Spleen (tissue), 11 donors: ENCODE measurements around the gene NEK1. TPM values are rescaled to one million over a fixed set of nuclear protein-coding genes. Genes with fewer than 3 reads are reported as not detected.

Source experiments
- DNase-seq: peaks from one replicate; pipeline ENCODE4 v3.0.0-alpha.2; 2020
- H3K27ac ChIP-seq, 8 donors: fragments of 200-600 bp; sonication (generic) in 7 of 8; 1 replicate in 4 of 8; 2 replicates in 4 of 8; pipeline versions ENCODE4 v1.5.0 to v1.8.0; 2016 to 2021; ENCODE audit warnings: inconsistent platforms in 4 of 8, mild to moderate bottlenecking in 4 of 8, moderate library complexity in 1 of 8
- H3K27me3 ChIP-seq, 7 donors: fragments of 200-600 bp; sonication (generic) in 6 of 7; replicated peaks in 1 of 7; 1 replicate in 4 of 7; 2 replicates in 3 of 7; pipeline versions ENCODE4 v1.5.0 to v1.8.0; 2016 to 2021; ENCODE audit warnings: inconsistent platforms in 3 of 7, mild to moderate bottlenecking in 1 of 7
- H3K36me3 ChIP-seq, 6 donors: fragments of 200-600 bp; sonication (generic) in 5 of 6; 1 replicate in 4 of 6; 2 replicates in 2 of 6; pipeline versions ENCODE4 v1.5.0 to v1.8.0; 2016 to 2021; ENCODE audit warnings: inconsistent platforms in 2 of 6
- H3K4me1 ChIP-seq, 6 donors: fragments of 200-600 bp; sonication (generic) in 5 of 6; 1 replicate in 3 of 6; 2 replicates in 3 of 6; pipeline versions ENCODE4 v1.5.0 to v1.8.0; 2016 to 2021; ENCODE audit warnings: inconsistent platforms in 3 of 6
- H3K4me3 ChIP-seq, 8 donors: fragments of 200-600 bp; sonication (generic) in 7 of 8; 1 replicate in 4 of 8; 2 replicates in 4 of 8; pipeline versions ENCODE4 v1.5.0 to v1.8.0; 2016 to 2021; ENCODE audit warnings: inconsistent platforms in 4 of 8, mild to moderate bottlenecking in 4 of 8, moderate library complexity in 2 of 8
- H3K9me3 ChIP-seq, 8 donors: fragments of 200-600 bp; sonication (generic) in 7 of 8; 1 replicate in 4 of 8; 2 replicates in 4 of 8; pipeline versions ENCODE4 v1.5.0 to v1.8.0; 2016 to 2021; ENCODE audit warnings: inconsistent platforms in 4 of 8
- POLR2A ChIP-seq, 3 donors: fragments of 450-650 bp; IDR thresholded peaks; one replicate each; pipeline ENCODE4 v1.5.1; 2017; ENCODE audit warnings: antibody characterized with exemption in 3 of 3, mild to moderate bottlenecking in 1 of 3
- POLR2AphosphoS5 ChIP-seq, 3 donors: sonication (generic); formaldehyde crosslinking; IDR thresholded peaks; one replicate each; pipeline ENCODE4 v1.5.1; 2017; ENCODE audit warnings: antibody characterized with exemption in 3 of 3
- WGBS, 5 donors: extraction: QIAGEN DNeasy Blood & Tissue Kit in 3 of 5; methylation state at CpG; one replicate each; pipeline versions ENCODE4 v1.1.5 to v1.1.7; 2013 to 2018; 5-methylcytosine and 5-hydroxymethylcytosine counted together
- intact Hi-C: fragments of 100-400 bp; cut with DNase I; formaldehyde crosslinking; loops from one replicate; pipeline ENCODE4 v1.15.0; 2023; ENCODE audit warnings: low total_unique reads
- polyA plus RNA-seq, 3 donors: library from polyadenylated mRNA; stranded (reverse); fragments of 200-250 nt; gene quantifications; one replicate each; pipeline ENCODE4 v1.2.1, GENCODE V29; 2013
- total RNA-seq, 7 donors: library from RNA; depleted of rRNA in 3 of 7; stranded (reverse); fragments of >200 nt in 3 of 7; fragmentation: NEBNext Ultra II Directional in 4 of 7; extraction: Animal tissue kit (Norgen Biotek cat#: 25700) in 4 of 7; gene quantifications; one replicate each; pipeline versions ENCODE4 v1.1.0 to v1.2.1, GENCODE V29; 2016 to 2021
- TF ChIP-seq, protein P1 (sequence below), 11 experiments: fragments of 200-600 bp in 7 of 11; fragments of 450-650 bp in 4 of 11; sonication (generic) in 4 of 11; IDR thresholded peaks in 8 of 11; conservative IDR thresholded peaks in 3 of 11; 1 replicate in 7 of 11; 2 replicates in 4 of 11; pipeline versions ENCODE4 v1.4.0 to v1.8.0; 2016 to 2021; ENCODE audit warnings: antibody characterized with exemption in 11 of 11, inconsistent platforms in 4 of 11, mild to moderate bottlenecking in 1 of 11
- donor health status: healthy with polysubstance abuse.
- donor health status: DM: no; HTN: no; CAD: no; lungs with moderate emphysema.
- donor health status: DM: no; HTN: no; CAD: no.
- donor health status: Bipolar disorder and iron deficiency.
- donor health status: healthy.
- donor health status: DM: no; HTN: no; CAD: no.
- donor health status: DM: yes; HTN: yes; CAD: no.

NEK1 gene
- total and polyA plus RNA-seq, 10 donors: 3.0 to 20.0 (median 11.1) TPM

- no peaks in the 10 kb centered on the region for H3K27me3 ChIP-seq
- peaks cover 19 to 69% (median 41%) of the 10 kb centered on the region in 6 donors for H3K4me1 ChIP-seq
- no peak for DNase-seq
- H3K36me3 ChIP-seq: peaks cover 0 to 5% (median 0%) of the 10 kb centered on the region in 6 donors
- H3K4me3 ChIP-seq: peak overlapping the region in 7 of 8 donors; percentile 58 to 74 (median 61)
- TF ChIP-seq POLR2AphosphoS5 (IDR thresholded peaks at IDR 0.05) (peak in 1 of 3 donors; percentile 15), POLR2A (IDR thresholded peaks at IDR 0.05) (no peak)
- TF ChIP-seq, protein P1, sequence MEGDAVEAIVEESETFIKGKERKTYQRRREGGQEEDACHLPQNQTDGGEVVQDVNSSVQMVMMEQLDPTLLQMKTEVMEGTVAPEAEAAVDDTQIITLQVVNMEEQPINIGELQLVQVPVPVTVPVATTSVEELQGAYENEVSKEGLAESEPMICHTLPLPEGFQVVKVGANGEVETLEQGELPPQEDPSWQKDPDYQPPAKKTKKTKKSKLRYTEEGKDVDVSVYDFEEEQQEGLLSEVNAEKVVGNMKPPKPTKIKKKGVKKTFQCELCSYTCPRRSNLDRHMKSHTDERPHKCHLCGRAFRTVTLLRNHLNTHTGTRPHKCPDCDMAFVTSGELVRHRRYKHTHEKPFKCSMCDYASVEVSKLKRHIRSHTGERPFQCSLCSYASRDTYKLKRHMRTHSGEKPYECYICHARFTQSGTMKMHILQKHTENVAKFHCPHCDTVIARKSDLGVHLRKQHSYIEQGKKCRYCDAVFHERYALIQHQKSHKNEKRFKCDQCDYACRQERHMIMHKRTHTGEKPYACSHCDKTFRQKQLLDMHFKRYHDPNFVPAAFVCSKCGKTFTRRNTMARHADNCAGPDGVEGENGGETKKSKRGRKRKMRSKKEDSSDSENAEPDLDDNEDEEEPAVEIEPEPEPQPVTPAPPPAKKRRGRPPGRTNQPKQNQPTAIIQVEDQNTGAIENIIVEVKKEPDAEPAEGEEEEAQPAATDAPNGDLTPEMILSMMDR (IDR thresholded peaks at IDR 0.05 in 8 of 11, conservative IDR thresholded peaks at IDR 0.05 in 3 of 11): no peak
- intact Hi-C loops: no loop called here
- 4 to 7% (median 4%) methylated on average over 6 of the region's 6 CpGs for WGBS, 5 donors
- H3K27ac ChIP-seq: peak overlapping the region in 6 of 8 donors; percentile 47 to 98 (median 97)
- no peaks in the 10 kb centered on the region for H3K9me3 ChIP-seq
Measured at GRCh38 chr4:169621731-169622492, 9.5 kb upstream of the NEK1 start.

GRCh38 chr4:169620880-169621248 lies 8.5 kb upstream of the NEK1 start:
- TF ChIP-seq, protein P1 (IDR thresholded peaks at IDR 0.05 in 8 of 11, conservative IDR thresholded peaks at IDR 0.05 in 3 of 11): no peak
- TF ChIP-seq POLR2A (IDR thresholded peaks at IDR 0.05) (no peak), POLR2AphosphoS5 (IDR thresholded peaks at IDR 0.05) (no peak)
- no peaks in the 10 kb centered on the region for H3K9me3 ChIP-seq
- 0 to 3% (median 1%) methylated on average over 14 of the region's 14 CpGs for WGBS, 5 donors
- H3K4me1 ChIP-seq: peaks cover 19 to 60% (median 40%) of the 10 kb centered on the region in 6 donors
- DNase-seq: no peak
- peak overlapping the region; percentile 58 to 74 (median 63) for H3K4me3 ChIP-seq
- H3K27me3 ChIP-seq: no peaks in the 10 kb centered on the region
- H3K36me3 ChIP-seq: peaks cover 0 to 5% (median 0%) of the 10 kb centered on the region in 6 donors
- peak overlapping the region; percentile 90 to 98 (median 97) for H3K27ac ChIP-seq
- intact Hi-C loops: no loop called here

- Histone ChIP-seq H3K9me3 (no peaks in the 10 kb centered on the region), H3K4me3 (peak within 1 kb of the TSS; percentile 58 to 74 (median 63)), H3K36me3 (peaks cover 0 to 5% (median 0%) of the 10 kb centered on the region in 6 donors), H3K27me3 (no peaks in the 10 kb centered on the region), H3K4me1 (peaks cover 19 to 60% (median 40%) of the 10 kb centered on the region in 6 donors), H3K27ac (peak within 1 kb of the TSS; percentile 90 to 98 (median 97))
- TF ChIP-seq POLR2A (IDR thresholded peaks at IDR 0.05) (peak; percentile 19 to 73 (median 71)), POLR2AphosphoS5 (IDR thresholded peaks at IDR 0.05) (peak; percentile 97 to 99 (median 99))
- TF ChIP-seq, protein P1 (IDR thresholded peaks at IDR 0.05 in 8 of 11, conservative IDR thresholded peaks at IDR 0.05 in 3 of 11): peak in 8 of 11 experiments; percentile 3 to 56 (median 34)
- DNase-seq: peak; percentile 100
- intact Hi-C loops: no loop called here
- WGBS, 5 donors: 0 to 1% (median 0%) methylated on average over 52 to 67 of the region's 67 CpGs
Measured at GRCh38 chr4:169619958-169620879, 7.8 kb upstream of the NEK1 start, which contains the start of gene CLCN3. Gene CLCN3 (plus strand): TSS chr4:169620578. CDS start chr4:169635929, 15,351 bp downstream.
